Adipocyte (in vitro differentiated cells): Measurements from ENCODE around the gene OPCML.

Experiments used
- DNase-seq: peaks from one replicate; pipeline ENCODE4 v3.0.0-alpha.2; 2015; ENCODE audit warnings: low read depth
- H3K27me3 ChIP-seq: replicated peaks from 2 replicates; pipeline ENCODE4 v1.7.0; 2013; ENCODE audit warnings: mild to moderate bottlenecking, low read length, moderate library complexity; ENCODE audit not compliant: control insufficient read depth, insufficient read depth
- H3K36me3 ChIP-seq: 2 replicates; pipeline ENCODE4 v1.7.0; 2013; ENCODE audit warnings: low read length, mild to moderate bottlenecking, moderate library complexity; ENCODE audit not compliant: control insufficient read depth, insufficient read depth, severe bottlenecking
- H3K4me1 ChIP-seq: 2 replicates; pipeline ENCODE4 v1.7.0; 2013; ENCODE audit warnings: mild to moderate bottlenecking, low read length, moderate library complexity; ENCODE audit not compliant: control insufficient read depth, insufficient read depth
- H3K4me3 ChIP-seq: 2 replicates; pipeline ENCODE4 v1.7.0; 2013; ENCODE audit warnings: mild to moderate bottlenecking, low read length, moderate library complexity
- H3K9ac ChIP-seq: 2 replicates; pipeline ENCODE4 v1.7.0; 2013; ENCODE audit warnings: mild to moderate bottlenecking, low read length, moderate library complexity
- H3K9me3 ChIP-seq: 2 replicates; pipeline ENCODE4 v1.7.0; 2013; ENCODE audit warnings: mild to moderate bottlenecking, low read length, moderate library complexity; ENCODE audit not compliant: control insufficient read depth

The OPCML gene

GRCh38 chr11:132852361-132852760 lies 679.9 kb downstream of the OPCML start:
- no peaks in the 10 kb centered on the region for H3K36me3 ChIP-seq
- no peaks in the 10 kb centered on the region for H3K4me1 ChIP-seq
- H3K27me3 ChIP-seq = no peaks in the 10 kb centered on the region
- no peak for DNase-seq
- no peak overlapping the region for H3K4me3 ChIP-seq
- H3K9ac ChIP-seq = no peak overlapping the region
- peaks cover 4% of the 10 kb centered on the region for H3K9me3 ChIP-seq

GRCh38 chr11:132851247-132851646 lies 681.1 kb downstream of the OPCML start:
- Histone ChIP-seq H3K9me3 (peaks cover 4% of the 10 kb centered on the region), H3K9ac (no peak overlapping the region), H3K27me3 (no peaks in the 10 kb centered on the region), H3K36me3 (no peaks in the 10 kb centered on the region), H3K4me3 (no peak overlapping the region), H3K4me1 (no peaks in the 10 kb centered on the region)
- DNase-seq = no peak

DNA sequence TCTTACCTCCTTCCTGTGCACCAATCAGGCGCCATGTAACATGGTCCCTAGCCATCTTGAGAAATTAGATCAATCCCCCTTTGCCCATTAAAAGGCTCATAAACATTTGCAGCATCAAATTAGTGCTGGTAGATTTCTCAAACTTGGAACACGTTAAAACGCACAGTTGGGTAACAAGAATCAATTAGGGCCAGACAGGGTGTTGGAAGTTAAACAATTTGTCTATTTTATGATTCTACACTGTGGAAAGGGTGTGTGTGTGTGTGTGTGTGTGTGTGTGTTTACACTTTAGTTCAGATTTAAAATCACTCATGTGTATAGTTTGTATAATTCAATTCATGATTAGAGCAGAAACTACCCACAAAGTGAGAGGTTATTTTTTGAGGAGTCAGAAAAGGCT lies 682.0 kb downstream of the OPCML start:
- Histone ChIP-seq H3K4me3 (no peak overlapping the region), H3K36me3 (no peaks in the 10 kb centered on the region), H3K9me3 (peaks cover 4% of the 10 kb centered on the region), H3K9ac (no peak overlapping the region), H3K4me1 (peaks cover 4% of the 10 kb centered on the region), H3K27me3 (no peaks in the 10 kb centered on the region)
- DNase-seq = no peak

DNA sequence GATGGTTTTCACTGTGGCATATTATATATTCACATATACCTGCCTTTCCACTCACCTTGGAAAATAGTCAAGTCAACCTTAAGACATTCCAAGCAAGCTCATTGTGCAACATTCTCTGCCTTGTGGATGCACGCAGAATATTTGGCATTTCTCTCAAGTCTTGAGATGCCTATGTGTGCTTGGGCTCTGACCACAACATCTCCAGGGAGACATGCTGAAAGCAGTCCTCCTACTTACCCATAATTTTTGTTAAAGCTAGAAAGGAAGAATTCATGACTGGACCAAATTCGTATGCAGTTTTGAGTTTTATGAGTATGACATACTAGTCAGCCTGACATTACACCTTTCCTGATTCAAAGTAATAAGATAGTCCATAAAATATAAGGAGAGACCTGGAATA lies 684.0 kb downstream of the OPCML start:
- Histone ChIP-seq H3K27me3 (no peaks in the 10 kb centered on the region), H3K4me3 (no peak overlapping the region), H3K9me3 (no peaks in the 10 kb centered on the region), H3K9ac (no peak overlapping the region), H3K36me3 (no peaks in the 10 kb centered on the region), H3K4me1 (peaks cover 9% of the 10 kb centered on the region)
- peak; percentile 46 for DNase-seq

DNA sequence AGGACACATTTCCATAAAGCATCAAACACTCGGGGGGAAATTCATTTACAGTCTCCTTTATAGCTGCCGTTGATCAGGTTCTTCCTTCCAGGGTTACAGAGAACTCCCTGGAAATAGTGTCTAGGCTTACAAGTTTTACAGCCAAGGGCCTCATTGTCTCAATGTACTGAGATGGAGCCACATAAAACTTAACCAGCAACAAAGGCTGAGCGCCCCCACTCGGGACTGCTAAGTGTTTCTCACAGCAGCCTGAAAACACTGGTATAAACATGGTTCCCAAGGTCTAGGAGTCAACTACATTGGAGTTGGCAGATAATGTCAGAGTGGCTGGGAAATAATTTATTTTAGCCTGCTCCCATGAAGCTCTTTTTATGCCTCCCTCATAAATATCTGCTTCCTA lies 686.2 kb downstream of the OPCML start:
- peaks cover 9% of the 10 kb centered on the region for H3K4me1 ChIP-seq
- H3K9me3 ChIP-seq = no peaks in the 10 kb centered on the region
- H3K9ac ChIP-seq = no peak overlapping the region
- no peak for DNase-seq
- H3K4me3 ChIP-seq = no peak overlapping the region
- no peaks in the 10 kb centered on the region for H3K27me3 ChIP-seq
- no peaks in the 10 kb centered on the region for H3K36me3 ChIP-seq

- Histone ChIP-seq H3K4me3 (no peak overlapping the region), H3K4me1 (peaks cover 9% of the 10 kb centered on the region), H3K27me3 (no peaks in the 10 kb centered on the region), H3K9me3 (no peaks in the 10 kb centered on the region), H3K9ac (no peak overlapping the region), H3K36me3 (no peaks in the 10 kb centered on the region)
- DNase-seq = peak; percentile 90
Measured at GRCh38 chr11:132844956-132845696, 687.2 kb downstream of the OPCML start.

DNA sequence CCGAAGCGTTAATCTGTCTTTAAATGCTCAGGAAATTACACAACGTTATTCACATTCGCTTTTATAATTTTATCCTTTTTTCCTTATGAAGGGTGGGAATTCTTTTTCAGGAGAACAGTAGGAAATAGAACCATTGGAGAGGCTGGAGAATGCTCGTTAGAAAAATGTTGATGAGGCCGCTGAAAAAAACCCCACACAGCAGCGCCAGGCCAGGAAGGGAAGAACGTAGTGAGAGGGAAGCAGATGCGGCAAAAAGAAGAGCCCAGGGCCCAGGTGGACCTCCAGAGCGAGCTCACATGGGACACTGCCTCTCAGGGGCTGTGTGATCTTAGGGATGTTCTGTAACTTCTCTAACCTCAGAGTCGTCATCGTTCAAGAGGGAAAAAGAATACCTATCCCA lies 691.6 kb downstream of the OPCML start:
- no peak for DNase-seq
- Histone ChIP-seq H3K4me3 (no peak overlapping the region), H3K4me1 (peaks cover 8% of the 10 kb centered on the region), H3K9ac (no peak overlapping the region), H3K36me3 (no peaks in the 10 kb centered on the region), H3K9me3 (no peaks in the 10 kb centered on the region), H3K27me3 (no peaks in the 10 kb centered on the region)

DNA sequence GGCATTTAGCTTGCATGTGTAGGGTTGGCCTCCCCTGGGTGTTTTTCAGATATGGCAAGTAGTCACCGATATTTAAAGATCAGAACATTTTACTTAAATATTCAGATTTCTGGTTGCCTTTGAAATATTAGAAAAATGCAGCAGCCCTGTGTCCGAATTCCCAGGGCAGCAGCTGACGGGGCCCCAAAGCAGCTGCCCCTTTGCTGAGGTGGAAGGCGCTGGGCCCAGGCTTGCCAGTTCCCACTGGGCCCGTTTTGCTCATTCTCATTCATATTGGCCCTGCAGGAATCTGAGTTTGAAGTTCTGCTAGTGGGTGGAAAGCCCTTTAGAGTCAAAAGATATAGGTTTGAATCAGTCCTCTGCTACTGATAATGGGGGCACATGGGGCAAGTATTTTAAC lies 692.1 kb downstream of the OPCML start:
- H3K4me1 ChIP-seq = peaks cover 4% of the 10 kb centered on the region
- no peak overlapping the region for H3K4me3 ChIP-seq
- no peaks in the 10 kb centered on the region for H3K36me3 ChIP-seq
- no peaks in the 10 kb centered on the region for H3K9me3 ChIP-seq
- H3K9ac ChIP-seq = no peak overlapping the region
- DNase-seq = no peak
- no peaks in the 10 kb centered on the region for H3K27me3 ChIP-seq

DNA sequence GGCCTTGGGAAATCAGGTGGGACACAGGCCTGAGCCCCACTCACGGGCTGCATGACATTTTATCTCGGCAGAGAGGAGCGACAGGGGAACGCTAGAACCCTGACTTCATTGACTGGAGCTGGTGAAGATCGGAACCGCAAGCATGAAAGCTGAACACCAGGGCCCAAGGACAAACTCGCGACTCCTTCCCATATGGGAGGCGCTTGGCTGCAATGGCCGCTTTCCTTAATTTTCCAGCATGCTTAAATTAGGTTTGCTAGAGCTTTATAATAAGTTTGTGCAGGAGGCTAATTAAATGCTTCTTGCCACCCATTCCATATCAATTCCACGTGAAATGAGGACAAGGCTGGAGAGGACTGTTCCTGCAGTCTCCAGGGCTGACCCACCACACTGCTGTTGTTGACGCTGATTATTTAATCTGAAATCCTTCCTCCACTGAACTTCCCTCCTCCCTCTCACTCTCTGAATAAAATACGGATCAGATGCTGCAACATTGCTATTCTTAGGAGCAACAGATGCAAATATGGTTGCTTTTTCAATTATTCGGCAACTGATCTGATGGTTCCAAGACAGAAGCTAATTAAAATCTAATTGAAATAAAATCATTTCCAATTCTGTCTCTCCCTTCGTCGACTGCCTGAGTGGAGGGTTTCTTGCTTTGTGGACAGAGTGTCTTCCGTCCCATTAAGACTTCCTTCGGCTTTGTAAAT lies 692.9 kb downstream of the OPCML start:
- no peak overlapping the region for H3K9ac ChIP-seq
- no peak overlapping the region for H3K4me3 ChIP-seq
- no peaks in the 10 kb centered on the region for H3K27me3 ChIP-seq
- no peaks in the 10 kb centered on the region for H3K36me3 ChIP-seq
- H3K4me1 ChIP-seq = no peaks in the 10 kb centered on the region
- DNase-seq = no peak
- H3K9me3 ChIP-seq = no peaks in the 10 kb centered on the region

- H3K36me3 ChIP-seq = no peaks in the 10 kb centered on the region
- no peak overlapping the region for H3K4me3 ChIP-seq
- DNase-seq = peak; percentile 47
Measured at GRCh38 chr11:132838627-132839026, 693.7 kb downstream of the OPCML start.

GRCh38 chr11:132831272-132831671 lies 701.0 kb downstream of the OPCML start:
- Histone ChIP-seq H3K36me3 (no peaks in the 10 kb centered on the region), H3K4me1 (no peaks in the 10 kb centered on the region), H3K9me3 (no peaks in the 10 kb centered on the region), H3K27me3 (no peaks in the 10 kb centered on the region), H3K9ac (no peak overlapping the region), H3K4me3 (no peak overlapping the region)
- no peak for DNase-seq

More at GRCh38 chr11:132838627-132839026, 693.7 kb downstream of the OPCML start:
- H3K9ac ChIP-seq = no peak overlapping the region
- no peaks in the 10 kb centered on the region for H3K4me1 ChIP-seq
- no peaks in the 10 kb centered on the region for H3K27me3 ChIP-seq
- no peaks in the 10 kb centered on the region for H3K9me3 ChIP-seq
